ENCODE results near the gene FLCN.

Gene FLCN

DNA sequence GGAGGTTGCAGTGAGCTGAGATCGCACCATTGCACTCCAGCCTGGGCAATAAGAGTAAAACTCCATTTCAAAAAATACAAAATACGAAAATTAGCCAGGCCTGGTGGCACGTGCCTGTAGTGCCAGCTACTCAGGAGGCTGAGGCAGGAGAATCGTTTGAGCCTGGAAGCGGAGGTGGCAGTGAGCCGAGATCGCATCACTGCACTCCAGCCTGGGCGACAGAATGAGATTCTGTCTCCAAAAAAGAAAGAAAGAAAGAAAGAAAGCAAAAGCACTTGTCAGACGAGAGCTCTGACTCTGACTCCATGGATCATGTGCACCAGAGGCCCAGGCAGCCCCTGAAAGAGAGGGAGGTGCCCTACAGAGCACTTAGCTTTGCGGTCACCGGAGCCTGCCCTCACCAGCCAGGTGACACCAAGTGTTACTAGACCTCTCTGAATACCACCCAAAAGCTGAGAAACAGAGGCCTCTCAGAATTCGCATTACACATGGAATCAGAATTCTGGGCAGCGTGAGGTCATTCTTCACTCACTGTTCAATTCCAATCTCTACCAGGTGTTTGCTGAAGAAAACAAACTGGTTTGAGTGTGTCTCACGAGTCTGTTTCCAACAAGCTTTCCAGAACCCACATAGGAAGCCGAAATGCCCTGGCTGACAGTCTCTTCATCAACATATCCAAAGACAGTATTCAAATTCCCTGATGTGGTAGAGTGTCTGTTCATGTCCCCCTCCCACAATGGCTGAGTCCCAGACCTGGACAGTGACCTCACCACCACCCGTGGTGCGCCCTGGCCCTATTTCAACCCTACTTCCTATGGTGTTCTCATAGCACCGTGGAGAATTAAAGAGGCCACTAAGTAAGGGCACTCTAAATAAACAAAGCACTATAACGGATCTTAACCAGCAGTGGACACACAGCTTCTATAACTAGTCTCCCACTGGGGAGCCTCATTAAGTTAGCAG lies 1.5 kb downstream of the FLCN start:
- DNase-seq = no peak

DNA sequence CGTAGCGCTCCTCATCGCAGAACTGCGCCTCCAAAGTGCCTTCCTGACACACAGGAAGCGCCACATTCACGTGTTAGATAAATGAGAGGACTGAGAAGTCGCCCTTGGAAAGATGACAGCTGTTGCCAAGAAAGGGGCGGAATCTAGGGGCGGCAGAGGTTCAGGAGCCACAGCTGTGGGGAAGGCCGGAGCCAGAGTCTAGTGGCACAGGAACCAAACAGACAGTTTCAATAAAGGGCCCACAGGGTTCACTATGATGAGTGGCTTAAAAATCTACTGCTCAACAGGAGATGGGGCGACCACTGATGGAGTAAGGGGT lies 4.7 kb downstream of the FLCN start:
- no peak for DNase-seq

DNA sequence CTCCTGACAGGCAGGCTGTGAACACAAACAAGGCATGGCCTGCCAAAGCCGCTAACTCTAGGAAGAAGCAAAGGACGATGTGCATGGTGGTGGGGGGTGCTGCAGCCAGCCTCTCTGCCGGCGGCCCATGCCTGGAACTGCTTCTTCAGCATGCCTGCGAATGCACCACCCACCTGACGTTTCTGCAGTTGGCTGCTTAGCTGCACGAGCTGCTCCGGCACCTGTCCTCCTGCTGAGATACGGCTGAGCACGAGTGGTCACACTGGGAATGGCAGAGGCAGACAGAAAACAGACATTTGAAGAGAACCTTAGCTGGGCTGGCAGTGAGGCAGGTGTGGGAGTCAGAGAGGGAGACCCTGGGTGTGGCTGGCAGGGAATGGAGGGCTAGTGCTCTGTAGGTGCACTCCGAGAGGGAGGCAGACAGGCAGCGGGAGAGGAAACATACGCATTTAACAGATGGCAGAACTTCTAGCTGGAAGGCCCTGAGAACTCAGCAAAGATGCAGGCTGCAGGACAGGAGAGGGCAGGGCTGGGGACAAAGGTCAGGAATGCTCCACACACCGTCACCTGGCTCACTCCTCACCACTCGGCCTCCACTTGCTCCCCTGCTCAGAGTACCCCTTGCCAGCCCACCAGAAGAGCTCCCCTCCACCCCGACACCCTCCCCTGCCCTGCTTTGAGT lies 5.2 kb downstream of the FLCN start:
- no peak for DNase-seq

DNA sequence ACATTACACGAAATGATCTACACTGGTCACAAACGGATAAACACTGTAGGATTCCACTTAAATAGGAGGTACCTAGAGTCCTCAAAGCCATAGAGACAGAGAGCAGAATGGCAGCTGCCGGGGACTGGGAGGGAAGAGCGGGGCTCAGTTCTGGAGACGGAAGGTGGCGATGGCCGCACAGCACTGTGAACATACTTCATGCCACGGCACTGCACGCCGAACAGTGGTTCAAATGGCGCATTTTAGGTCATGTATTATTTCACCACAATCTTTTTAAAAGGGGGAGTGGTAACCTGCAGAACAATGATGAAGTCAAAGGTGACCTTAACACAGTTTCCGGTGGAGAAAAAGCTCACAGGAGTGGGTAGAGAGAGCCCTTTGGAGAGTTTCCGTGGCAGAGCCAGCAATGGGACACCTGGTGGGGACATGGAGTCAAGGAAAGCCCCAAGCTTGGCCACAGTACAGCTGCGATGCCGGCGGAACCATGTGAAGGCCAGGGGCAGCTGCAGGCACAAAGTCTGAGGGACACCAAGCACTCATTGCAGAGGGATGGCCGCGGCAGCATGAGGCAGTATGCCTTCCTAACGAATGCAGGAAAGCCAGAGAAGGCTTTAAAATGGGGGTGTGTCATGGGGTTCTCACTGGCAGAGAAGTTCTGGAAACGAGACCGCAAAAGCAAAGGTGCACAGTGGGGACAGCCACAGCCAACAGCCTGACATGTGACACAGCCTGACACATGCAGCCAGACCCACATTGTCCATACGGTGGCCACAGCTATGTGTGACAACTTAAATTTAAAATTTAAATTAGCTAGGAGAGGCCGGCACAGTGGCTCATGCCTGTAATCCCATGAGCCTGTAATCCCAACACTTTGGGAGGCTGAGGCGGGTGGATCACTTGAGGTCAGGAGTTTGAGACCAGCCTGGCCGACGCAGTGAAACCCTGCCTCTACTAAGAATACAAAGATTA lies 7.3 kb downstream of the FLCN start:
- DNase-seq = no peak

DNA sequence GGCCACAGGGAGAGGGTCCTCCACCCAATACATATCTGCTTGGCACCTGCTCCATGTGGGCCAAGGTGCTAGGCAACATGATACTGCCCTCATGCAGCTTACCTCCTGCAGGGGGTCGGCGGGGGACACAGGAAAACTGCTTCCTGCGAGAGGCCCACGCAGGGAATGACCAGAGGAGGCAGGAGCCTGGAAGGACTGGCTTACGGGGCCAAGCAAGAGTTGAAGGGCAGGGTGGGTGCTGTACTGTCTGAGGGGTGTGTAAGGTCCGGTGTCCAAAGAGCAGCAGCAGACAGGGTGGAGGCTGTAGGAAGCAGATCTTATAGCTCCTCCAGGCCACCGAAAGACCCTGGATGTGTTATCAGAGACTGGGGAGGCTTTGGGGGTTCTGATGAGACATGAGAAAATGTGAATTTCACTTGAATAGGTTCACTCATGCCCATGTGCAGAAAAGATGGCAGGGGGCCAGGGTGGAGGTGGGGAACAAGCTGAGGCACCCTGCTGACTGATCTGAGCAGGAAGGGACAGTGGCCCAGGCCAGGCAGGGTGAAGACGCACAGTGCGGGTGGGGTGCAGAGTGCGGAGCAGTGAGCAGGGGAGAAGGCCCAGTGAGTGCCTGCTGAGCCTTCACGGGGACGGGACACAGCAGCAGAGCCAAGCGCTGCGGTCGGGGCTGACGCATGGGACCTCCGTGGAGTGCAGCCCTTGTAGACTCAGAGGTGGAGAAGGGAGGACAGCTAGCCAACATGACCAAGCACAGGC lies 8.3 kb downstream of the FLCN start:
- no peak for DNase-seq

DNA sequence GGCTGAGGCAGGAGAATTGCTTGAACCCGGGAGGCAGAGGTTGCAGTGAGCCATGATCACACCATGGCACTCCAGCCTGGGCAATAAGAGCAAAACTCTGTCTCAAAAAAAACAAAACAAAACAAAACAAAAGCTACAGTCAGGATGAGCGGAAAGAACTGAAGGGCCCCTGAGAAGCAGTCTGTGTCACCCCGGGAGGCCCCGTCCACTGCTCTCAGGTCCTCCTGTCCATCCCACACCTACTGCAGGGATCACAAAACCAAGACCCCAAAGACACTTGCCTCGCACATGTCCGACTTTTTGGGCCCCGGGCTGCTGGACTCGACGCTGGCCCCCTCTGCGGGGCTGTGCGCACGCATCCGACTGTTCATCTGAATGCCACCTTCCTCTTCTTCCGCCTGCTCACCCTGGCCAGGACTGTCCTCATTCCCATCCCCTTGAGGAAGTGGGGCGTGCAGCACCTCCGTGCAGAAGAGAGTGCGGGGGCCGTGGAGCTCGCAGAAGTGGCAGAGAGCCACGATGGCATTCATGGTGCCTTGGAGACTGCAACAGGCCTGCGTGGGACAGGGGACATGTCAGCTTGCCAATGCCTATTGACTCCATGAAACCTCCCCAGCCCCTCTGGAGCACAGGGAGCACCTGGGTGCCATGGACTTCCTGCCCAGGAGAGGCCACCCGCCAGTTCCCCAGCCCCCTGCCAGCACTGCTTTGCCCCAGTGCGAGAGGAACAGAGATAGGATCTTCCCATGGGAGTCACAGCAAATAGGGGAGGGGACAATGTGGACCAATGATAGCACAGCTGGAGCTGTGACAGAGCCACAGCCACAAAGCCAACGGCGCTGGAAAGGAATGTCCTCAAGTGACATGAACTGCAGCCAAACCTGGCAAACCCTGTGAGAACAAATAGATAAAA lies 9.1 kb downstream of the FLCN start:
- DNase-seq = no peak

DNA sequence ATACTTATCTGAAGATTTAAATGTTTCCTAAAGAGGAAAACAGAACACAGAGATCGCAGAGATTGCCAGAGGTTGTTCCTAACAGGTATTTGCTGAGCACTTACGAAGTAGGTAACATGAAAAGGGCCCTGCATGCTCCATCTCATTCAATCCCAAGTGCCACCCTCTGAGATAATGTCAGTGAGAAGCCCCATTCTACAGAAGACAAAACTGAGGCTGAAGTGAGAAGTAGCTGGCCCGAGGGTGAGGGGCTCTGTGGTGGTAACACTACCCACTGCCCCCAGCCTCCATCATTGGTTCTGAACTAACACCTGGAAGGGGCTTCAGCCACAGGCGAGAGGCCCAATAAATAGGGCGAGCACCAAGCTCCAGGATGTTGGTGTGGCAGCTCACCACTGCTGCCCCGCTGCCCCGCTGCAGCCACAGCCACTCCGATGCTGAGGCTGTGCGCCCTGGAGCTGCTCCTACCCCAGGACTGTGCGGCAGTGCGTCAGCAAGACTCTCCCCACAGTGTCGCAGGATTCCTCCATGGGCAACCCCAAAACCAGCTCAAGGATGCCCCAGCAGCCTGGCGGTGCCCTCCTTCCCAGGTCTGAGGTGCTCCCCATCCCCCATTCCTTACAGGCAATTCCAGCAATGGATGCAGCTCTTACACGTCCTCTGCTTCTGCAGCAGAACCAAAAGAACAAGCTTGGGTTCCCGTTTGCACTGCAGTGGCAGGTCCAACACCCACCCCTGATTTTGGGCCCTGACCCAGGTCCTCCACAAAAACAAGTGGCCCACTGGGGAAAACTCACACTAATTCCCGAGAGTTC lies 10.3 kb downstream of the FLCN start:
- DNase-seq = no peak

DNA sequence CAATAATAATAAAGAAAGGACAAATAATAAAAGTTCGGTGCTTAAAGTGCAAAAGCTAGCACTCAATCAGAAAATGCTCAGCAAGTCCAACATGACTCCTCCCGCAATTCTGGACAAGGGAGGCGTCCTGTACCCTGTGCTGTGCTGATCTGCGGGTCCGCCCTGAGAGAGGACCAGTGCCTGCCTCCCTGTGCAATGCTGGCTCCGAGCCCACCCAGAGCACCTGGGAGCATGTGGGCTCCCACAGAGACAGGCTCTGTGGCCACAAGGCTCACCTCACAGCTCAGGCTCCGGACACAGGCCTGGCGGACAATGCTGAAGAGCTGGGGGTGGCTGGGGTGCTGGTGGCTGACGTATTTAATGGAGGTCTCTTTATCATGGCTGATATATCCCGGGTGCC lies 11.1 kb downstream of the FLCN start:
- no peak for DNase-seq

DNA sequence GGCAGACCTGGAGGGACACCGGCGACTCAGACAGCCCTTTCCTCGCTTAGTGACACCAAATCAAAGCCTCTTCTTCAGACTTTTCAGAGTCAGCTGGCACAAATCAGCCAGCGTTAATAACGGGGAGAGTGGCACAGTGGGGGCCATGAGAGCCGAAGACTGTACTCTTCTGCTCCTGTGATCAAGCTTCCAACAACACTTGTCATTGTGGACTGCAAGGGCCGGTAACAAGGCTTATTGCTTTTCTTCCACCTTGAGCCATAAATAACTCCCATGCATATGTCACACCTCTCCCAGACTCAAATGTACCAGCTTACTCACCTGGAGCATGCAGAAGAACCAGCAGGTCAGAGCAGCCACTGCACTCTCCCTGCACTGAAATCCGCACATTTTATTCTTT lies 12.8 kb downstream of the FLCN start:
- DNase-seq = no peak

DNA sequence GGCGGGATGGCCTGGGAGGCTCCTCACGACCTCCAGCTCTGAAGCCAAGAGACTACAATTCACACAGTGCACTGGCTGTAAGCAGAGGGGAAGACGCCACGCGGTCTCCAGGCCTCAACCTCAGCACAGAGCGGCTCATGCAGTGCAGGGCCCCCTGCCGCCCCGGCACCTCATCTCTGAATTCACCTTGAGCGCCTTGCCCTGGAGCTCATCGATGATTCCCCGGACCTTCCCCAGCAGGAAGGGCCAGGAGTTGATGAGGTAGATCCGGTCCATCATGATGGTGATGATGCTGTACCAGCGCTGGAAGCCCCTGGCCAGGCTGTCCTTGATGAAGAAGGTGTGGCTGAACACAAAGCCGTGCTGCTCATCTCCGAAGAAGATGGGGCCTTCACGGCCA lies 13.2 kb downstream of the FLCN start:
- no peak for DNase-seq

DNA sequence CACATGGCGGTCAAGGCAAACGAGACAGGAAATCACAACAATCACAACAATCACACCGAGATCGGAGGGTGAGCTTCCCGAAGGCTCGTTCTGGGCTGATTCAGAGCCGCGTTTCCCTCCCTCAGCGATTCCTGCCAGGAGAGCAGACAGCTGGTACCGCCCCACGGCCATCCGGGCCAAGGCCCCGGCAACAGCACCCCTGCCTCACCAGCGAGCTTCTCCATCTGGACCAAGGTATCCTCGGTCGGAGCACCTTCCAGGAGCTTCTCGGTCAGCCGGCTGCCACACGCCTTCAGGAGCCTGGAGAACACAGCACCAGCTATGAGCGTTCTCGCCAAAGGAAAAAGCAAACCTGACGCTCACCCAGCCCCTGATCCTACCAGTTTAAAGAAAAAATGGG lies 15.6 kb downstream of the FLCN start:
- no peak for DNase-seq

DNA sequence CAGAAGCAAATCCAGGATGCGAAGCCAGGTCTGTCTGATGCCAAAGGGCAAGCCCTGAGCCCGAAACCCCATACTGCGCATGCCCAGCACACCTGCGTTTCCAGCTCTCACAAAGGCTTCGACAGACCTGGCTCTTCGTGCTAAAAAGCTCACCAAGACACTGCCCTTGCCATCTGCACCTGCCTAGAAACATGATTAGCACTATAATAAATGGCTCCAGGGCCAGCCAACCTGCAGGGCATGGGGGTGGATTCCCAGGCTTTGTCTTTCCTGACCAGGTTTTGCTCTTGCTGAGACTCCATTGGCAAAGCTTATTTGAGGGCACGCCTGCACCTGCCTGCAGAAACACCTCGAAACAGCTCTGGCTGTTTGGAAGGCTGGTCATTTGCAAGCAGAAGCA lies 16.4 kb downstream of the FLCN start:
- no peak for DNase-seq

DNA sequence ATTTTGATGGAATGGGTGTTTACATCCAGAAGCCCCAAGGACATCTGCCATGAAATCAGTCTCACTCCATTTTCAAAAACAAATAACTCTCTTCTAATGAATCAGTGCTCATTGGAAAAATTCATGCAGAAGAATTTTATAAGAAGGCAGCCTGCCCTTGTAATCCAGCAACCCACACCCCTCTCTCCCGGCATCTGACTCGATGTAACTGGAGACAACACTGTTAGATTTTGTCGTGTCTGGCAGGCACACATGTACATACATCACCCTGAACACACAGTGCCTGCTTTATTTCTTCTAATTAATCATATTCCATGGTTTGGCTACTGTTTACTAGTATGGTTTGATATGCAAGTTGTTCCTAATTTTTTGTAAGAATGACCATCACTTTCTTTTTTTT lies 19.0 kb downstream of the FLCN start:
- DNase-seq = no peak

DNA sequence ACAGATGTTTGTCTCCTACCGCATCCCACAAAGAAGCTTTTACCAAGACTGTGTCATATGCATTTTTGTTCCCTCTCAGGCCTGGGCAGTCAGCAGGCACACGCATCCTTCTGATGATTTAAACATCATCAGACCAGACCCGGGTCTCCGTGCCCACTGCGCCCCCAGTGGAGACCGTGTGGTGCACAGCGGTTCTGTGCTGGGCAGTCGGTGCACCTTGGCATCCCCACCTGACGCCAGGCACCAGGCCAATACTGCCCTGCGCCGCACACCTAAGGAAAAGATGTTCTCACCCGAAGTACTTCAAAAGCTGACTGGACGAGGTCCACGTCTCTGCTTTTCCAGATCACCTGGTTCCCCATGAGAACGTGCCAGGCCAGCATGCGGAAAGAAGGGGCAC lies 20.2 kb downstream of the FLCN start:
- no peak for DNase-seq

DNA sequence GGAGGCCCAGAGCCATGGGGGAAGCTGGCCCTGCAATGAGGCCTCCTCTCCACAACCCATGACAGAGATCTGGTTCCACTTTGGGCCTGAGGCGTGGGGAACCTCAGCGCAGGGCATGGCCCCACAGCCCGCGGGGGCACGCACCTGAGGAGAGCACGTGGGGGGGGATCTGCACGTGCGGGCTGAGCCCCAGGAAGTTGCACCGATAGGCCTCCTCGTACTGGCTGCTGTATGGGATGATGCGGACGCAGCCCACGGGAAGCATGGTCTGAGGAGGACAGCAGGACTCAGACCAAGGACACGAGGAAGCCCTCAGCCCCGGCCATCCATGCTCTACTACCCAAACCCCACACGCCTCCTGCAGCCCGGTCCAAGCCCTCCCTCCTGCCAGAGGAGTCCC lies 20.7 kb downstream of the FLCN start:
- no peak for DNase-seq

DNA sequence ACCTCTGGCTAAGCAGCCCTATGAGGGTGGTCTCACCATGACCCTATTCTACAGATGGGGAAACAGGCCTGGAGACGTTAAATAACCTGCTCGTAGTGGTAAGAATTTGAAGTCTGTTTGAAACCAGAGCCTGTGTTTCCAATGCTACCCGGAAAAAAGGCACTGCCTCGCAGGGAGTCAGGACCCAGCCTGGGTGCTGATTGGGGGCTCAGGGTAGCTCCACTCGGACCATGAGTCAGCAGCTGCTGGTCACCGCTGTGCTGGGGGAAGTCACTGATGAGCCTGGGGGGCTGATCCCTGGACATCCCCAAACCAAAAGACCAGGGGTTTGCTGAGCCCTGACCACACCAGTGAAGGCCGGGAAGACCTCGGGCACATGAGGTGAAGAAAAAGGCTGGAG lies 21.4 kb downstream of the FLCN start:
- no peak for DNase-seq

DNA sequence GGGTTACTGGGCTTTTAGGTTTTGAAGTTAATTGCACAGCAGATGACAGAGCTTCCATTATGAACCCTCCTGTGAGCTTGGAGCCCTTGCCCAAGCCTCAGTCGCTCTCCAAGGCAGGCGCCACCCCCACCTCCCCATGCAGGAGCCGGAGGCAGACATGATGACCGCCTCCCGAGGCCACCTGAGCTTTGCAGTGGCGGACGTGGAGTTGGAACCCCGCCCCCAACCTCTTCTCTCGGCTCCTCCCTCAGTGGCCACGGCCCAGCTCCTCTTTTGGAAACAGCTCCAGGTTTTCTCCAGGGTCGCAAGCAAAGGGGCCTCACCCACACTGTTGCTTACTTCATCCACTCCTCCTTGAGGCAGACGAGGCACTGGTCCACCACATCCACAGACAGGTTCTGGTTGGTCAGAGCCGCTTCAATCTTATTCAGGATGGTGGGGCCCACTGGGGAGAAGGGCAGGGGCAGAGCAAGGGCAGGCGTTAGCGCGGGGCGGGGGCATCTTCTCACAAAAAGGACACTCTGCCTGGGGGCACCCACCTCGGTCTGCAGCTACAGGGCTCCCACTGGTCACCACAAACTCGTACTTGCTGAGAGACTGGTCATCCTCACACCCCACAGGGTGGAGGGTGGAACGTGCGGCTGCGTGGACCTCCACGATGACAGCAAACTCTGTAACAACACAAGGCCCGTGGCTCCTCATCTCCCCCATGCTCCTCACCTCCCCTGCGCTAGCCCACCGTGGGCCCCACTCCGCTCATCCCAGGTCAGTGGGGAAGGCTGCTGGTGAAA lies 22.1 kb downstream of the FLCN start:
- DNase-seq = no peak

DNA sequence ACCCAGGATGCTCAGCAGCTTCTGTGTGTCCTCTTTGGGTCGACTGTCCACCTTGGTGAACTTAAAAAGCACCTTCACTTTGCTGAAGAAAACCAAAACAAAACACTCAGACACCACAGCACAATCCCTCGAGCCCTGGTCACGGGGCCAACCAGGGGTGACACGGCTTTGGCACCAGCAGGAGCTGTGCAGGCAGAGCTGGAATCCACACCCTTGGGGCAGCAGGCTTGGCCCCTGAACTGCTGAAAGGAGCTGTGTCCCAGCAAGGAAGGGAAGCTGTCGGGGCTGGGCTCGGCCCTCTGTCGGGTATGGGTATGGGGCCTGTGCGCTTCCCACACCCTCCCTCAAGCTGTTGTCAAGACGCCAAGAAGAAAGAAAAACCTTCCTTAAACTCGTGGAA lies 23.2 kb downstream of the FLCN start:
- DNase-seq = no peak

DNA sequence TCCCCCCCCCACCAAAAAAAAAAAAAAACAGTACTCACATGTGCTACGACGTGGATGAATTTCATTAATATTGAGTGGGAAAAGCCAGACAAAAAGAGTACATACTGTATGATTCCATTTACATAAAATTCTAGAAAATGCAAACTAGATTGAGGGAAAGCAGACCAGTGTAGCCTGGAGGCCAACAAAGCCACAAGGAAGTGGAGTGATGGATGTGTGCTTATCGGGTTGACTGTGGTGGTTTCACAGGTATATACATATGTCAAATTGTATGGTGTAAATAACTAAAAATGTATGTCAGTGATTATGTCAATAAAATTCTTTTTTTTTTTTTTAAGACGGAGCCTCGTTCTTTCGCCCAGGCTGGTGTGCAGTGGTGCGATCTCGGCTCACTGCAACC lies 29.0 kb downstream of the FLCN start:
- DNase-seq = no peak

DNA sequence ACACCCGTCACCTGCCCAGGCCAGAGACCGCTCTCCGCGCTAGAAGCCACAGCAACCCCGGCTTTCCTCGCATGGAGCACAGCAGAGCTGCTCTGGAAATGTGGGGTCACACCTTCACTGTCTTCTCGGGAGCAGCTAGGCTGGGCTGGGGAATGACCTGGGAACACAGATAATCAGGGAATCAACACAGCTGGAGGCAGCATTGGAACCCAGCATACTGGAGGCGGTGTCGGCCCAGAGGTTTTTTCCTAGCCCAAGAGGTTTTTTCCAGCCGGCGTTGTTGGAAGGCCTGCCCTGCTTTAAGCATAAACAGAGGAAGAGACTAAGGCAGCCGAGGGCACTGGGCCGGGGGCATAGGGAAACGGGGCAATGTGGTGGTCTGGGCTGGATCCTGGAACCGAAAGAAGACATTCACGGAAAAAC lies 30.0 kb downstream of the FLCN start:
- DNase-seq = peak; percentile 41
